Activated CD4-positive, alpha-beta T cell treated with anti-CD3 and anti-CD28 coated beads, Interleukin-2, amount 50 U/mL, for 48 hours (primary cell): Measurements from ENCODE around the gene CASQ1.

ENCODE experiments used
- DNase-seq, 2 experiments: peaks; one replicate each; pipeline ENCODE4 v3.0.0-alpha.2; 2020

The CASQ1 gene

DNA sequence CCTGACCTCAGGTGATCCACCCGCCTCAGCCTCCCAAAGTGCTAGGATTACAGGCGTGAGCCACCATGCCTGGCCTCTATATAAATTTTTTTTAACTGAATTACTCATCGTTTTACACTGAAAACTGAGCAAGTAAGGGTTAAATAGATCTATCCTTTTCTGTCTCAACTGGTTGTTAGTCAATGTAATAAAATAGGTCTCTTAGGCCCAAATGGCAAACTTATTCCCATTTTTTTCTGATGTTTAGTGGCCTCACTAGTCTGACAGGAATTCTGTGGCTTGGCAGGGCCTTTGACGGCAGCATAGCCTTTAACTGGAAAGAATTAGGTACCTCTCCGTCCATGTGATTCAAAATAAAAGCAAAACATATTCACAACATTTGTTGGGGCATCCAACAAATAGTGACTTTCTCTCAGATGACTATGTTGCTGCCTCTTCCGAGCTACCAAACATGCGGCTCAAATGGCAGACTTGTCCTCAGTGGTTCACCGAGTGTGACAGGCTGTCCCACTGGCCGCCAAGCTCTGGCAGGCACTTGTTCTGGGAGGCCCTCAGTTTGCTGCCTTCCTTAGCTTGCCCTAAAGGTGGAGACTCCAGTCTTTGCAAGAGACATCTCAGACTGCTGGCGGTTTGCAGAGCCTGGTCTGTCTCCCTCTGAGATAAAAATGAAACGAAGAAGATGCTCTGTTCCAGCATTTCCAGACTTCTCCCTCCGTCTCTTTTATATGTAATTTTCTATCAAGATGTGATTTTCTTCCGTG is 21.6 kb upstream of the CASQ1 start:
- DNase-seq: no peak

DNA sequence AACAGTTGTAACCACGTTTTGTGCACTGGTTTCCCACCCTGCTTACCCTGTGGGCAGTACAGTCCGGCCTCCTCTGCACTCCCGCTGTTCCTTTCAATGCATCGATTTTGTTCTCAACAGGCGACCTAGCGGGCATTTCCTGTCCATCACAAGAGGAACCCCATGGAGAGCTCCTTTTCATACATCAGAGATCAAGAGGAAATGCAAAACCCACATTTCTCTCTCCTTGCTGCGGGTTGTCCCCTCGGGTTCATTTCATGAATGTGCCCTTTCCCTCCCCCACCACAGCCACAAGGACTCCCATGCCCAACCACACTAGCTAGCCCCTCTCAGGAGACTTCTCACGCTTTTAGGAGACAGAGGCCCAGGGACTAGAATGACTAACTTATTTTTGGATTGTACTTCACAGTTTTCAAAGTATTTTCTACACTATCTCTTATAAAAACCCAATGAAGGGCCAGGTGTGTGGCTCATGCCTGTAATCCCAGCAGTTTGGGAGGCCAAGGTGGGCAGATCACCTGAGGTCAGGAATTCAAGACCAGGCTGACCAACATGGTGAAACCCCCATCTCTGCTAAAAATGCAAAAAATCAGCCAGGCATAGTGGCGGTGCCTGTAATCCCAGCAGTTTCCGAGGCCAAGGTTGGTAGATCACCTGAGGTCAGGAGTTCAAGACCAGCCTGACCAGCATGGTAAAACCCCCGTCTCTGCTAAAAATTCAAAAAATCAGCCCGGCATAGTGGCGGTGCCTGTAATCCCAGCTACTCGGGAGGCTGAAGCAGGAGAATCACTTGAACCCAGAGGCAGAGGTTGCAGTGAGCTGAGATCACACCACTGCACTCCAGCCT is 20.6 kb upstream of the CASQ1 start:
- DNase-seq: peak; percentile 18 to 38

DNA sequence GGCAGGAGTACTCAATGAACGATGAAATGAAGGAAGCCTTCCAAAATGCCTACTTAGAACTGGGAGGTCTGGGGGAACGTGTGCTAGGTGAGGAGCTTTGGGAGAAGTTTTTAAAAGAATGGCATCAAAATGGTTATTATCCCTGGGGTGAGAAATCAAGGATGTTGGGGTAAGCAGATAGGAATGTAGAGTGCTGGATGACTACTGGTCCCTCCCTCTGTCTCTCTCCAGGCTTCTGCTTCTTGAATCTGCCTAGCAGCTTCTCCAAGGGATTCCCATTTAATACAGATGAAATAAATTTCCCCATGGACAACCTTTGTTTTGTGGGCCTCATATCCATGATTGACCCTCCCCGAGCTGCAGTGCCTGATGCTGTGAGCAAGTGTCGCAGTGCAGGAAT is 19.0 kb upstream of the CASQ1 start:
- no peak for DNase-seq

DNA sequence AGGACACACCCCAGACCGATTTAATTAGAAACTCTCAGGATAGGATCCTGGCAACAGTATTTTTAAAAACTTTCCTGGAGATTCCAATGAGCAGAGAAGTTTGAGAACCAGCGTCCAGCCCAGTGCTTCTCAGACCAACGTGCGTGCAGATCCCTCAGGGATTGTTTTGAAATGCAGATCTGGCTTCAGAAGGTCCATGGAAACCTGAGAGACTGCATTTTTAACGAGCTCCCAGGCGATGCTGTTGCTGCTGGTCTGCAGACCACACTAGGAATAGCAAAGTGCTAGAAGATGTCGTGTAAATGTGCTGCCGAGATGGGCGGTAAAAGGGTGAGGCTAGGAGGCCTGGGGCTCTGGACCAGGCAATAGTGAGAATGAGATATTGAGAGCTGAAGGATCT is 18.4 kb upstream of the CASQ1 start:
- no peak for DNase-seq

DNA sequence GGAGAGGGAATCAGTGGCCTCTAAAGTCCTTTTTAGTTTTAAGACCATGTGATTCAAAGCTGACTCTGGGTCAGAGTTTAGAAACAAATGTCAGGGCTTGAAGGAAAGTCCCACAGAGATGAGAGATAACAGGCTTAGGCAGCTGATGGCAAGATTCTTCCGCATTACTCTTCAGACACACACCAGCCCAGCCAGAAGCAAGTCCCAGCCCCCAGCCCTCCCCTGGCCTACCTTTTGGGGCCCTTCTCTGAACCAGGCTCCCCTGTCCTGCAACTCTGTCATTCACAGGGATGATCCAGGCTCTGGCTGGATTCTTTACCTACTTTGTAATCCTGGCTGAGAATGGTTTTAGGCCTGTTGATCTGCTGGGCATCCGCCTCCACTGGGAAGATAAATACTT is 13.1 kb upstream of the CASQ1 start:
- no peak for DNase-seq

DNA sequence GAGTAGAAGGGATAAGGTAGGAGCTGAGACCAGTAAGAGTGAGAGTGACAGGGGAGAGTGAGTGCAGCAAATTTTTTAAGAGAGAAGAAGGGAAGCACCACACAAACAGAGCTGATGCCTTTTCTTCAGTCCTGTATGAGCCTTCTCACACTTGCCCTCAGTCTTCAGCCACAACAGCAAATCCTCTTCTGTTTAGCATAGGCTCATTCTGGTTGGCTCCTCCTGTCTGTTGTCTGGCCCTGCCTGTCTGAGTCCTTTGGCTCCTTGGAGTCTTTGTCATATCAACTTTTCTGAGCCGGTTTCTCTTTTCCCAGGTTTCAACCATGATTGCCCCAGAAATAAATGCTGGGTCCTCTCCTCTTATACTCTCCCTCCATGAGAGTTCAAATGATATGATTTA is 12.7 kb upstream of the CASQ1 start:
- DNase-seq: no peak

DNA sequence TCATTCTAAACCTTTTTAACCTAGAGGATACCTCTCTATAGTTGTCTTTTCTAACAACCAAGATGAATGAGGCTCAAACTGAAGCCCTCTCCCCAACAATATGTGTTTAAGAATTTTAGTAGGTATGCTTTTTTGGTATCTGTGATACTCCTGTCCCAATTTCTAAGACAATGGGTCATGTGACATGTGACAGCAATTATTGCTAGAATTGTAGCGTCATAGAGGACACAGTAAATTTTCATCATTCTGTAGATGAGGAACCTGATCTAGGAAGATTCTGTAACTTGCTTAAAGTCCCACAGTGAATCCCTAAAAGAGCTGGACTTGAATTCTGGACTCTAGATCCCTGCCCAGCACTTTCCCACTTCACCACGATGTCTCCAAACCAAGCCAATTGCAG is 11.6 kb upstream of the CASQ1 start:
- no peak for DNase-seq

DNA sequence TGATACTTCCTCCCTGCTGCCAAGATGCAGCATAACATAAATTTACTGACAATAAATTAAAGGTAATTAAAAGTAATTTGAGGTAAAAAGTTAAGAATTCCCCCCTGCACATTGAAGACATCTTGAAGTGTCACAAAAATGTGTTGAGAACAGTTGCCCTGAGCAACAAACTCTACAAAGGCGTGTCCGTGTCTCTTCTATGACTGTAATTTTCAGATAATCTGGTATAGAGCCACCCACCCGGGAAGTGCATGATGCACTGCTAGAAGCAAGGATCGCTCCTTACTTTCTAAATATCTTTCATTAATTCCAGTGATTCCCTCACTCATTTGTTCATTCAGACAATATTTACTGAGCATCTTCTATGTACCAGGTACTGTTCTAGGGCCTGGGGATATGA is 11.0 kb upstream of the CASQ1 start:
- no peak for DNase-seq

DNA sequence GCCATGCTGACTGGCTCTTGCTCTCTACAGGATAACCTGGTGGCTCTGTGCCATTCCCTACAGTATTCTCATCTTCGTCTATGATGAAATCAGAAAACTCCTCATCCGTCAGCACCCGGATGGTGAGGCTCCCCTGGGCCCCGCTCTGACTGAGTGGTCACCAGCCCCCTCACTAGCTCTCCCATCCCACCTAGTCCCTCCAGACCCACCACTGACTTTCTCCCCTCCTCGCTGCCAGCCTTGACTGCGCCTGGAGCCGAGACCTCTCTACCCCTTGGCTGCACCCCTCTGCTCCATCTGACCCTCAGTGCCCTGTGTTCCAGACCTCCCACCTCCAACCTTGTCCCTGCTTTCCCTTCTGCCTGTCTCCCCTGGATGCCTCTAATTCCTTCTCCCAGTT is 4.1 kb upstream of the CASQ1 start:
- DNase-seq: no peak

DNA sequence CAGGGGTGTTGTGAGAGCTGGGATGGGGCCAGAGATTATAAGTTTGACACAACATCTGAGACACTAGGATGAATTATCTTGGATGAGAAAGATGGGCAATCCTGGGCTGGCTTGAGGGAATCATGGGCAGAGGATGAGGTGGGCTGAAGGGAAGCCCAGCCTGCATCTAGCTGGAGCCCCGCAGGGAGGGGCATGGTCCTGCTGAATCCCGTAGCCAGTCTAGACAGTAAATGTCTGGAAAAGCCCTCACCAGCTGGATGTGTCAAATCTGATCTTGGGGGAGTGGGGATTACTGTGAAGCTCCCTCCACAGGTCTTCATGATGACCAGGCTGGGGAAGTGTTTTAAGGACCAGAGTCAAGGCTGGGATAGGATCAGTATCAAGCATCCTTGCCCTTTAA is 3.6 kb upstream of the CASQ1 start:
- no peak for DNase-seq

DNA sequence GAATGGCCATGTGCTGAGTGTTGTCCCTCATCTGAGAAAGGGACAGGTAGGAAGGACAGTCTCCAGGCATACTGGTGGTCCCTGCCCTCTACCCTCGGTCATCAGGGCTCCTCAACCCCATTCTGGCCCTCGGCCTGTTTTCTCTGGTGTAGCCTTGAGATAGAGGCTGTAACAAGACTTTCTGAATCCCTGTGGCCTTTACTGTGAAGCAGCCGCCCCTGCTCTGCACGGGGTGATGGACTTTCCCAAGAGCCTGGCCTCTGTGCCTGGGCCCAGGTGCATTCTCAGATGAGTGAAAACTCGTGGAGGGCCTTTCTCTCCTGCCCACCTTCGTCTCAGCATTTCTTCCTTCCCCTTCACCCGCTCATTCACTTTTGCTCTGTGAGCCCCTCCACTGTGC is 3.0 kb upstream of the CASQ1 start:
- no peak for DNase-seq

DNA sequence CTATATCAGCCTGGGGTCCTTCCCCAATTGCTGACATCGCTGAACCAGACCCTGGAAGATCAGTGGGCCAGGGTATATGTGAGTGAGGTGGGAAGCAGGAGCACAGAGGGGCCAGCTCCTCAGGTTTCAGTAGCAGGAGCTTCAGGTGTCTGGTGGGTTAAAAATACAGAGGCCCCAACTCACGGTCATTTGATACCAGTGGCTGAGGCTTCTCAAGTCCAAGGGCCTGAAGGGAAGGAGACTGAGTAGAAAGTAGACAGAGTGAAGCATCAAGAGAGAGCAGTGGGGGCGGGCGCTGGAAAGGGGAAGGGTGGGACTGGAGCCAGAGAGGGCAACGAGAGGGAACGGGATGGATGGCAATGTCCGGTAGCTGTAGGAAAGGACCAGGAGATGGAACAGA is 2.0 kb upstream of the CASQ1 start:
- DNase-seq: no peak

DNA sequence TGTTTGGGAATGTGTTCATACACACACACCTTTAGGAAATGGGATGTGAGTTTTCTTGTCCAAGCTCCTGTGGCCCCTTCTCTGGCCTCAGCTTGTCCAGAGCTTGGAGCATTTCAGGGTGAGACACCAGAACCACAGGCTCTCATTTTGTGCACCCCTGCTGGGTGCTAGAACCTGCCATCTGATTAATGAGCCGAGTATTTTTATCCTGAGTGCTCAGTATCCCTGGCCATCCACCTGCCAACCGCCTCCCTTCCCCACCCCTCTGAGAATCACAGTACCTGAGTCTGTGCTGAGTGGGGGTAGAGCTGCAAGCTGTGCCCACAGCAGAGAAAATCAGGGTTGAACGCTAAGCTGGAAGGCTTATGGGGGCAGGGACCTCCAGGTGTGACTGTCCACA is 1.4 kb downstream of the CASQ1 start:
- DNase-seq: no peak

DNA sequence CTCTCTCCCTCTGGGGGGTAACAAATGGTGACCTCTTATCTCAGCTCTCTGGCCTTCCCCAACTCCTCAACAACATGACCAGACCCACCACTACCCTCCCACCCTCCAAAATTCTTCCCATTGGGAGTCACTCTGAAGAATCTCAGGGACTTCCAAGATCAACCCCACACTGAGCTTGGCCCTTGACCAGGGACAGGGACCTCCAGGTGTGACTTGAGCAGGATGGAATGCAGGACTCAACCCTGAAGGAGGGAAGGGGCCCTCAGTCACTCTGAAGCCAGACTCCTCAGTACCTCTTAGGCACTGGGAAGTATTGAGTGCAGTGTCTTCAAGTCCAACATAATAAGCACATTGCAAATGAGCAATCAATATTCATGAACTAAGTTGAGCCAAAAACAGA is 1.9 kb downstream of the CASQ1 start:
- no peak for DNase-seq

DNA sequence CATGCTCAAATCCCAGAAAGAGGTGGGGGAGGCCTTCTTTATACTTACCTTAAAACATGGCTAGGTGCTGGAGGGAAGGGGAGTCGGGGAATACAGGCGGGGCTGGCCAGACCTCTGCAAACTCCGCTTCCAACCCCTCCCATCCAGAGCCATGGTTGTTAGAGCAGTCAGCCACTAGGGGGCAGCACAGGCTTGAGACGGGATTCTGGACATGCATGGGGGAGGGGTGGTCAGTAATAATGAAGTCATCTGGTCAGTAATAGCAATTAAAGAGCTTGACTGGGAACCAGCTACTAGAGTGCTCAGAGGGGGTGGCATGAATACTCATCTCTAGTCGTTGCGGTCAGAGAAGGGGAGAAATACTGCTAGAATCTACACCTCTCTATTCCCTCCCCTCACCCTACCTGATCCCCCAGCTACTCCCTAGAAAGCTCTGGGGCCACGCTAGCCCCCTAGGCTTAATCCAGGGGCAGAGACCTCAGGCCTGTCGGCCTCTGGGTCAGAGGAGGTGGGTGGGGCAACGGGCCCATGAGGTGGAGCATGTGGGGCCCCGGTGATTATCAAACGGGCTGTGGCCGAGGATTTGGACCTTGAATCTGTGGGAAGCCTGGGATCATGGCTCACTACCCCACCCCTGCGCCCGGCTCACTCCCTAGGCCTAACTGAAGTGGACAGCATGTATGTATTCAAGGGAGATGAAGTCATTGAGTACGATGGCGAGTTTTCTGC is 2.9 kb downstream of the CASQ1 start:
- DNase-seq: peak; percentile 86 to 89

DNA sequence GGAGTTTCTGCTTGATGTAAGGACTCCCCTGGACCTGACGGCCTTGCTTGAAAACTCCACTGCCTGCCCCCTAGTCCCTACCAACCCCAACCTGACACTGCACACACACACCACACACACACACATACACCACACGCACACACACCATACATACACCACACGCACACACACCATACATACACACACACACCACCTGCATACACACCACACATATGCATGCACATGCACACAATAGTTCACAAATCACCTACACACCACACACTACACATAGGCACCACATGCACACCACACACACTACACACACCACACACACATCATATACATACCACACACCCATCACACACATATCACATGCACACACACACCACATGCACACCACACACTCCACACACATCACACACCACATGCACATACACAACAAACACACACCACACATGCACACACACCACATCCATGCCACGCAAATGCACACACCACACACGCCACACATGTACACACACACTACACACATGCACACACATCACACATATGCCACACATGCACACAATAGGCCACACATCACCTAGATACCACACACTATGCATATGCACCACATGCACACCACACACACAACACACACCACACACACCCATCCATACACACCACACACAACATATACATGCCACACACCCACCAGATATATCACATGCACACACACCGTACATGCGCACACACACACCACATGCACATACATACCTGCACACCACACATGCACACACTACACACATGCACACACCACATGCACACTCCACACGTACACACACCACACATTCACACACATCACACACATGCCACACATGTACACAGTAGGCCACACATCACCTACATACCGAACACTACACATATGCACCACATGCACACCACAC is 3.7 kb downstream of the CASQ1 start:
- DNase-seq: no peak

DNA sequence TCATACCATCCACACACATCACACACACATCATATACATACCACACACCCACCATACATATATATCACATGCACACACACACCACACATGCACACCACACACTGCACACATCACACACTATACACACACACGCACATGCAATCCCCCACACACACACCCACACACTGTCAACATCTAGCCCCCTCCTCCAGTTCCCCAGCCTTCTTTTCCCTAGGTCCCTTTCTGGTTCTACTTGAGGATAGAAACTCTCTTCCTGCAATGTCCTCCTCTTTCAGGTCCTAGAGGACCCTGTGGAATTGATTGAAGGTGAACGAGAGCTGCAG is 4.3 kb downstream of the CASQ1 start:
- DNase-seq: no peak

DNA sequence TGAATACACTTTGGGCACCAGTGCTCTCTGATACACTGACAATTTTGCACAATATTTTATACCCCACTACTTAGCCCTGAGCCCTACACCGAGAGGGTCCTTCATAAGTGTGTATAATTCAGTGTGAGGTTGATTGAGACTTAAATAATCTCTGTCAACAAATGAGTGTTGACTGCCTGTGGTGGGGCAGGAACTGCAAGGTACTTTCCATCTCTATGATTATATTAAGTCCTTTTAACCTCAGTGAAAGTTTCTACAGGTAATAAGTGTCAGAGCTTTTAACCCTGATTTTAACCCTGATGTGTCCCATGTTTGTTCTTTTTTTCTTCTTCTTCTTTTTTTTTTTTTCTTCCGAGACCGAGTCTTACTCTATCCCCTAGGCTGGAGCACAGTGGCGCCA is 5.8 kb downstream of the CASQ1 start:
- no peak for DNase-seq

DNA sequence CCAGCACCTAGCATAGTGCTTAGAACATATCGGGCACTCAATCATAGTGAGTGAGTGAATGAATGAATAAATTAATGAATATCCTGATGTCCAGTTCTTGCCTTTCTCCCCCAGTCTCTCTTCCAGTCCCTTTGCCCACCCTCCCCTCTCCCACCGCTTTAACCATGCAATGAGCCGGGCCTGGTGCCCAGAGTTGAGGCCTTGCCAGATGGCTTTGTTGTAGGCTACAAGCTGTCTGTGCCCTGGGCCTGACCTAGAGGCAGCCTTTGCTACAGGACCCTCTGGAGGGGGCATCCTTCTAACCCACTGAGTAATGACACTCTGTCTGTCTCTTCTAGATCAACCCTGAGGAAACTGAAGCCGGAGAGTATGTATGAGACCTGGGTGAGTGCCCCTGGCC is 6.9 kb downstream of the CASQ1 start:
- no peak for DNase-seq

DNA sequence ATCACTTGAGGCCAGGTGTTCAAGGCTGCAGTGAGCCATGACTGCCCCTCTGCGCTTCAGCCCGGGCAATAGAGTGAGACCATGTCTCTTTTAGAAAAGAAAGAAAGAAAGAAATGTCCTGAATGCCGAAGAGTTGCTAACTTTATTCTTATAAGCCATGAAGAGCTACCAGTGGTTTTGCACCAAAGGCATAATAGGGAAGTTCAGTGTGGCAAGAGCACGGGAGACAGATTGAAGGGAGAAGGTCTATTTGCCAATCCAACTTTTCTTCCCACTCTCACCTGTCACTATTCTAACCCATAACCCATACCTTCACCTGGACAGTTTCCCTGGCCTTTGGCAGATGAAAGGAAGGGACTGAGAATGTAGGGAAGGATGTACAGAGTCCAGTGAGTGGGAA is 10.4 kb downstream of the CASQ1 start:
- DNase-seq: no peak

DNA sequence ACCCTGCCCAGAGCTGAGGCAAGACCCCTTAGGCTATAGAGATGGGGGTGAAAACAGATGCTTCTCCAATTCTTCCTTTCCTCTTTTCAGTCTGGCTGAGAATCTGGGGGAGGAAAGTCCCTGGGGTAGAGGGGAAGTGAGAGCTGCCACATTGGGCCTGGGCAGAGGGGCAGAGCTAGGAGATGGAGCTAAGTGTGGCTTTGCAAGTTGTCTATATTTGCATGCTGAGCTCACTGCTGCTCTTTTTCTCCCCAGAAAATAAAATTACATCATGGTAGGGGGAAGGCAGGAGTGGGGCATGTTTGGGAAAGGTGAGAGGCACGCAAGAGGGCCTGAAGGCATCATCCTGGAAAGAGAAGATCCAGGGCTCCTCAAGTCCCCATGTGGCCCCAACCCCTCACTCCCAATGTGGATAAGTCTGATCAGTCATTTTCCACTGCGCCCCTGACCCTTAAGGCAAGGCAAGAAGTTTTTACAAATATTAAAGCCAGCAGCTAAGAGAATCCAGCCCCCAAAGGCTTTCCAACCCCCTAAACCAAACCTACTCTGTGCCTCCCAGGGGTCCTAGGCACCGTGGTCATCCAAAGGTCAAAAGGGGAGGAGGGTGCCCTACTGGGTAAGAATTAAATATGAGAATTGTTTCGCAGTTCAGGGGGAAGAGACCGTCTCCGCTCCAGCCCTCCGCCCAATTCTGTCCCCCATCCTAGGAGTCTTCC is 14.3 kb downstream of the CASQ1 start:
- DNase-seq: peak; percentile 15 to 26
